Measurements from ENCODE around the gene CCDC159.
A peak's percentile ranks its signal among the peaks of the same experiment; 100 is the strongest.

The CCDC159 gene

DNA sequence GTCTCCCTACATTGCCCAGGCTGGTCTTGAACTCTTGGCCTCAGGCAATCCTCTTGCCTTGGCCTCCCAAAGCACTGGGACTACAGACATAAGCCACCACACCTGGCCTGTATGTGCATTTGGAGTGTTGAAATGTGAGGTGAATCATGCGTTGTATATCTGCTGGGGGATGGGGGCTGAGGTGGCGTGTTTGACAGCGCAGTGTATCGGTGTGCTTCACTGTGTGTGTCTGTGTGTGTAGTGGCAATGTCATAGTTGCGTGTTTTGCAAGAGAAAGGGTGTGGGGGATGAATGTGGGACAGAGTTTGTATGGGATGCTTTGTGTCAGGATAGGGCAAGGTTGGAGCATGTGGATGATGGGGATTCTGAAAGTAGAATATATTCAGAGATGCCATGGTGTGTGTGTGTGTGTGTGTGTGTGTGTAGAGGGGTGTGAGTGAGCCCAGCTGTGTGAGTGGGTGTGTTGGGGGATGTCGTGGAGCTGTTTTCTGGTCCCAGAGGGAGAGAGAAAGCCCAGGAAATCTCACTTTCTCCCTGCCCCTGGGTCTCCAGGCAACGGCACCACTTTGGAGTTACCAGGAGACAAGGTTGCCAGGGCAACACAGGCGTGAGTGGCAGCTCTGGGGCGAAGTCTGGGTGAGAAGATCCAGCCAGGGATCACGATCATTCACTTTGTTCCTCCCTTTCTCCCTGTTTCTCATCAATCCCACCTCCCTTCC is 27.0 kb downstream of the CCDC159 start:
- Mint-ChIP-seq H3K4me1 (peaks cover 7% of the 10 kb centered on the region), H3K27ac (peak overlapping the region in 2 of 3 experiments; percentile 17 to 67), H3K4me3 (no peak overlapping the region), H3K9me3 (no peaks in the 10 kb centered on the region), H3K27me3 (ENCODE audit: low read depth) (no peaks in the 10 kb centered on the region), H3K36me3 (ENCODE audit: low read depth) (peaks cover 4% of the 10 kb centered on the region)
- TF ChIP-seq, protein P1, sequence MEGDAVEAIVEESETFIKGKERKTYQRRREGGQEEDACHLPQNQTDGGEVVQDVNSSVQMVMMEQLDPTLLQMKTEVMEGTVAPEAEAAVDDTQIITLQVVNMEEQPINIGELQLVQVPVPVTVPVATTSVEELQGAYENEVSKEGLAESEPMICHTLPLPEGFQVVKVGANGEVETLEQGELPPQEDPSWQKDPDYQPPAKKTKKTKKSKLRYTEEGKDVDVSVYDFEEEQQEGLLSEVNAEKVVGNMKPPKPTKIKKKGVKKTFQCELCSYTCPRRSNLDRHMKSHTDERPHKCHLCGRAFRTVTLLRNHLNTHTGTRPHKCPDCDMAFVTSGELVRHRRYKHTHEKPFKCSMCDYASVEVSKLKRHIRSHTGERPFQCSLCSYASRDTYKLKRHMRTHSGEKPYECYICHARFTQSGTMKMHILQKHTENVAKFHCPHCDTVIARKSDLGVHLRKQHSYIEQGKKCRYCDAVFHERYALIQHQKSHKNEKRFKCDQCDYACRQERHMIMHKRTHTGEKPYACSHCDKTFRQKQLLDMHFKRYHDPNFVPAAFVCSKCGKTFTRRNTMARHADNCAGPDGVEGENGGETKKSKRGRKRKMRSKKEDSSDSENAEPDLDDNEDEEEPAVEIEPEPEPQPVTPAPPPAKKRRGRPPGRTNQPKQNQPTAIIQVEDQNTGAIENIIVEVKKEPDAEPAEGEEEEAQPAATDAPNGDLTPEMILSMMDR (IDR thresholded peaks at IDR 0.05; ENCODE audit: unreplicated experiment in 3 of 3) = no peak

DNA sequence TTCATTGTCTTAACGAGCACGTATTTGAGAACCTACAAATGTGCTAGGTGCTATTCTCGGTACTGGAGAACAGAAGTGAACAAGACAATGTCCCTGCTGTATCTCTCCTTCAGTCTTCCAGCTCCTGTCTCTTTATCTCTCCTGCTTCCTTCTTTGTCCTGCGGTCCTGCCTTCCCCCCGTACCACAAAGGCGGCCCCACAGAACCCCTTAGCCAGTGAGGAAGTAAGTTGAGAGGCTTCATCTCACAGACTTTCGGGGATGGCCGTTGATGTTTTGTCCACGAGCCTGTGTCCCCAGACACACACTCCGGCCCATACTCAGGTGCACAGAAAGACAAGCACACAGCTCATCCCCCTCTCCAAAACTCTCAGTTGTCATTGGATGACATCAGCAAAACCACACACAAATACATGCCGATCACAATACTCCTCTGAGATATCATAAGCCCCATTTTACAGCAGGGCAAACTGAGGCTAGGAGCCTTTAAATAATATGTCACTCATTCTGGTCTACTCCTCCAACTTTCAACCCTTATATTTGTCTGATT is 27.6 kb downstream of the CCDC159 start:
- TF ChIP-seq, protein P1 (IDR thresholded peaks at IDR 0.05; ENCODE audit: unreplicated experiment in 3 of 3) = no peak
- H3K27me3 Mint-ChIP-seq (ENCODE audit: low read depth) = no peaks in the 10 kb centered on the region
- no peak overlapping the region for H3K4me3 Mint-ChIP-seq
- H3K4me1 Mint-ChIP-seq = peaks cover 7% of the 10 kb centered on the region
- H3K27ac Mint-ChIP-seq = peak overlapping the region in 1 of 3 experiments; percentile 67
- peaks cover 4% of the 10 kb centered on the region for H3K36me3 Mint-ChIP-seq (ENCODE audit: low read depth)
- H3K9me3 Mint-ChIP-seq = no peaks in the 10 kb centered on the region

DNA sequence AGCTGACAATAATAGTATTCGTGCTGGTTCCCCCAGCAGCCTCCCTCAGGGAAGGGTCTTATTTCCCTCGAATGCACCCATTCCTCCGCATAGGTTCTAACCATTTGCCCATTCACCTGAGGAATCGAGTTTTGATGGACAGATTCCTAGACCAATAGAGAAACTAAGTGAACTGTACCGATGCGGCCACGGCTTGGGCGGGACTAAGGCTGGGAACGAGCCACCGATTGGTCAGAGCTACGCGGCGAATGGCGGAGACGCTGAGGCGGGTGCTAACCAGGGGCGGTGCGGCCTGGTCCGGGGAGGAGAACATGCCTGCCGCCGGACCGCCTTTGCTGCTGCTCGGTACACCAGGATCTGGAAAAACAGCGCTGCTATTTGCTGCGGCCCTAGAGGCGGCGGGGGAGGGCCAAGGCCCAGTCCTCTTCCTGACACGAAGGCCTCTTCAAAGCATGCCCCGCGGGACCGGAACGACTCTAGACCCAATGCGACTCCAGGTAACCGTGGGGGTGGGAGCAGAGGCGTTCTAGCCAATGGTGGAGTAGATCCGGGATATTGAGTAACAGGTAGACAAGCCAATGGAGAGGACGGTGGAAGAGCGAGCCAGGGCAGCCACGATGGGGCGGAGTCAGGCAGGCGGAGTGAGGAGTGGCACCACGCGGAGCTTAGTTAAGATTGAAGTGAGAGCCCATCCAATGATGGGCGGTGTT is 28.3 kb downstream of the CCDC159 start, which contains the start of gene SWSAP1:
Gene SWSAP1 (plus strand): TSS at position 234 of the 710 bp plus-strand sequence. CDS start 15 bp downstream, at position 249.
- peaks cover 7% of the 10 kb centered on the region for H3K4me1 Mint-ChIP-seq

DNA sequence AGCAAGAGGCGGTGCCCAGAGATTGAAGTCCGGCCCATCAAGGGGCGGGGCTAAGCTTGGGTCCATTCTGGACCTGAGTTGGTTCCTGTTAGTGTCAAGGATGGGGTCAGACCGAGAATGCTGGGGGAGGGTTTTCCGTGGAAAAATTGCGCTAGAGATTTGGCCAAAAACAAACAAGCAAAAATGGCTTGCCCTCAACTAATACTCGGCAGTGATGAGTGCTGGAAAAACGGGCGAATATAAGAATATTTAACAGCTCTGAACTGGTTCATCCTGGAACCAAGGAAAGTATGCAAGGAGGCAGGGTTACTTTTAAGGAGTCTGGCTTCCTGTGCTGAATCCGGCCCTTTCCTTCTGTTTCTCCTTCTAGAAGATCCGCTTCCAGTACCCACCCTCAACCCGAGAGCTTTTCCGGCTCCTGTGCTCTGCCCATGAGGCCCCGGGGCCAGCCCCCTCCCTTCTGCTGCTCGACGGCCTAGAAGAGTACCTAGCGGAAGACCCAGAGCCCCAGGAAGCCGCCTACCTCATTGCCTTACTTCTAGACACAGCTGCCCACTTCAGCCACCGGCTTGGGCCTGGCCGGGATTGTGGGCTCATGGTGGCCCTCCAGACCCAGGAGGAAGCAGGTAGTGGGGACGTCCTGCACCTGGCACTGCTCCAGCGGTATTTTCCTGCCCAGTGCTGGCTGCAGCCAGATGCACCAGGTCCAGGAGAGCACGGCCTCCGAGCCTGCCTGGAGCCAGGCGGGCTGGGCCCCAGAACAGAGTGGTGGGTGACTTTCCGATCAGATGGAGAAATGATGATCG is 29.0 kb downstream of the CCDC159 start:
- Mint-ChIP-seq H3K9me3 (no peaks in the 10 kb centered on the region), H3K4me3 (no peak overlapping the region), H3K27ac (no peak overlapping the region), H3K4me1 (peaks cover 7% of the 10 kb centered on the region), H3K36me3 (ENCODE audit: low read depth) (peaks cover 4% of the 10 kb centered on the region), H3K27me3 (ENCODE audit: low read depth) (no peaks in the 10 kb centered on the region)
- TF ChIP-seq, protein P1 (IDR thresholded peaks at IDR 0.05; ENCODE audit: unreplicated experiment in 3 of 3) = no peak

More for the DNA sequence above, 28.3 kb downstream of the CCDC159 start, which contains the start of gene SWSAP1:
- Mint-ChIP-seq H3K27me3 (ENCODE audit: low read depth) (no peaks in the 10 kb centered on the region), H3K36me3 (ENCODE audit: low read depth) (peaks cover 4% of the 10 kb centered on the region), H3K4me3 (no peak within 1 kb of the TSS), H3K27ac (peak within 1 kb of the TSS in 1 of 3 experiments; percentile 67), H3K9me3 (no peaks in the 10 kb centered on the region)
- TF ChIP-seq, protein P1 (IDR thresholded peaks at IDR 0.05; ENCODE audit: unreplicated experiment in 3 of 3) = no peak

- Mint-ChIP-seq H3K27ac (peak overlapping the region; percentile 74 to 84 (median 78)), H3K27me3 (ENCODE audit: low read depth) (peaks cover 14% of the 10 kb centered on the region), H3K9me3 (no peaks in the 10 kb centered on the region), H3K4me3 (peak overlapping the region; percentile 53 to 79 (median 64)), H3K36me3 (ENCODE audit: low read depth) (peaks cover 4% of the 10 kb centered on the region), H3K4me1 (peaks cover 13% of the 10 kb centered on the region)
- TF ChIP-seq, protein P1 (IDR thresholded peaks at IDR 0.05; ENCODE audit: unreplicated experiment in 3 of 3) = no peak
These were observed 30.9 kb downstream of the CCDC159 start for GRCh38 chr19:11377237-11377636.
